Measurements from ENCODE around the gene C17orf100. TPM values are rescaled to one million over a fixed set of nuclear protein-coding genes. Genes with fewer than 3 reads are reported as not detected.
"Not testable (repeated sequence)": the region's sequence is repeated elsewhere in the genome, so short reads cannot be mapped to it uniquely, and the experiment has no call there.

Gene C17orf100
- total RNA-seq, 4 donors from 2014 or later = 0.81 to 3.3 (median 1.6) TPM

DNA sequence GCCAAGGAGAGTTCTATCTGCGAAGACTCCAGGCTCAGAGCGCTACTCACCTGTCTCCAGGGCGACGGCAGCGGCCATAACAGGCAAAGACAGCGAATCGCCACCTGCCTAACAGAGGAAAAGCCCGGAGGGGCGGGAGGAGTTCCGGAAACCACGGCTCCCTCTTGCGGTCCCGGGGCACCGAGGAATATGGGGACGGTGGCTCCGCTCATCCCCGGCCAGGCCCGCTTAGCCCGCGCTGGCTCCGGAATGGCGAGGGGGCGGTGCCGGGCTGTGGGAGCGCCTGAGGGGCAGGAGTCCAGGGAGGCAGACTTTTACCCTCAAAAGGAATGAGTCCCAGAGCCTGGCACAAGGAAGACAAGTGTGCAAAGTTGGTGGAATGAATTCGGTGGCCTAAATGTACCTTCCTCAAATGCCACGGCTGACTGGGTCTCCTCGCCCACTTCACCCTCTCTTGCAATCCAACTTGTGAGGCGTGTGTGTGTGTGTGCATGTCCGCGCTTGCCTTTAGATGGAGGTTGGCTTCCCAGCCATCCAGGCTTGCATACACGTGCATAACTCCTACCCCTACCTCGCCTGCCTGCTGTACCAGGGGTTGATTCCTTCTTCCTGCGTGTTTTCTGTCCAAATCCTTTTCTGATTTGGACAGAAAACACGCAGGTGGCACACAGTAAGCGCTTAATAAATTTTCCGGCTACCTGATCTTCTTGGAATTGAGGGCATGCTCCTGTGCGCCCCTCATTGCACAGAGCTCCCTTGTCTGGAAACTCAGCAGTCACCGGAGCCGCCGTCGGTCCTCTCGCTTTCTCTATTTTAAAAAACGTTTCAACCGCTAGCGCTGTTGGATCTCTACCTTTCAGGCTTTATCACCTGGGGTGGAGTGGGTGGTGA lies 3.5 kb downstream of the C17orf100 start:
- DNase-seq (ENCODE audit: low spot score in 2 of 2) = no peak
- TF ChIP-seq, protein P1, sequence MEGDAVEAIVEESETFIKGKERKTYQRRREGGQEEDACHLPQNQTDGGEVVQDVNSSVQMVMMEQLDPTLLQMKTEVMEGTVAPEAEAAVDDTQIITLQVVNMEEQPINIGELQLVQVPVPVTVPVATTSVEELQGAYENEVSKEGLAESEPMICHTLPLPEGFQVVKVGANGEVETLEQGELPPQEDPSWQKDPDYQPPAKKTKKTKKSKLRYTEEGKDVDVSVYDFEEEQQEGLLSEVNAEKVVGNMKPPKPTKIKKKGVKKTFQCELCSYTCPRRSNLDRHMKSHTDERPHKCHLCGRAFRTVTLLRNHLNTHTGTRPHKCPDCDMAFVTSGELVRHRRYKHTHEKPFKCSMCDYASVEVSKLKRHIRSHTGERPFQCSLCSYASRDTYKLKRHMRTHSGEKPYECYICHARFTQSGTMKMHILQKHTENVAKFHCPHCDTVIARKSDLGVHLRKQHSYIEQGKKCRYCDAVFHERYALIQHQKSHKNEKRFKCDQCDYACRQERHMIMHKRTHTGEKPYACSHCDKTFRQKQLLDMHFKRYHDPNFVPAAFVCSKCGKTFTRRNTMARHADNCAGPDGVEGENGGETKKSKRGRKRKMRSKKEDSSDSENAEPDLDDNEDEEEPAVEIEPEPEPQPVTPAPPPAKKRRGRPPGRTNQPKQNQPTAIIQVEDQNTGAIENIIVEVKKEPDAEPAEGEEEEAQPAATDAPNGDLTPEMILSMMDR (IDR thresholded peaks at IDR 0.05) = no peak
- no peak for TF ChIP-seq POLR2A (IDR thresholded peaks at IDR 0.05)
- 12 to 40% methylated on average over 46 of the region's 46 CpGs for WGBS, 2 donors
- no peak overlapping the region for H3K4me3 ChIP-seq (ENCODE audit: low read depth, poor library complexity, severe bottlenecking)
- intact Hi-C loops (cut with DNase I; ENCODE audit: low total_unique reads) = no loop called here

DNA sequence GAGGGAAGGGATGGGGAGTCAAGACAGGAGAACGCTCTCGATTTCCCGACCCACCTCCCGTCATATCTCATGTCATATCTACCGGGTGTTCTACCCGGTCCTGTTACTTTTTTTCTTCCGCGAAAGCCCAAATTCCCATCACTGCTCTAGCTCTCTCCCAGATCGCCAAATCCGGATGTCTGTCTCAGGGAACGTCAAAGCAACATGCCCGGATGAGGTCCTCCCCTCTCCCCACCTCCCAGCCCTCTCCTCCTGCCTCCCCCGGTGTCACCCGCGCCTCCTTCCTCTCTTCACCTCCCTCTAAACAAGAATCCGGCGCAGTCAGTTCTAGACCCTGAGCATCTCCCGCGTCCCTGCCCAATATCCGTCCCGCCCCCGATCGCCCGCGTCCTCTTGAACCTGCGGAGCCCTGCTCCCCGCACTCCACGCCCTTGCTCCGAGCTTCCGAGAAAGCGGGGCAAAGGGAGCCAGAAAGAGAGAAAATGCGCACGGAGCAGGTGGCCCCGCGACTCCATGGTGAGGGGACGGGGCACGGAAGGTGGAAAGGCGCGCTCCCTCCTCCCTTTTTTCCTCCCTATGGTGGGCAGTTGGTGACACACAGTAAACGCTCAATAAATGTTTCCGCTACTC lies 4.3 kb downstream of the C17orf100 start:
- H3K4me3 ChIP-seq (ENCODE audit: low read depth, poor library complexity, severe bottlenecking); DNase-seq (ENCODE audit: low spot score in 2 of 2); intact Hi-C loops (cut with DNase I; ENCODE audit: low total_unique reads): not testable (repeated sequence)
- 2 to 7% methylated on average over 11 to 23 of the region's 41 CpGs for WGBS, 2 donors

DNA sequence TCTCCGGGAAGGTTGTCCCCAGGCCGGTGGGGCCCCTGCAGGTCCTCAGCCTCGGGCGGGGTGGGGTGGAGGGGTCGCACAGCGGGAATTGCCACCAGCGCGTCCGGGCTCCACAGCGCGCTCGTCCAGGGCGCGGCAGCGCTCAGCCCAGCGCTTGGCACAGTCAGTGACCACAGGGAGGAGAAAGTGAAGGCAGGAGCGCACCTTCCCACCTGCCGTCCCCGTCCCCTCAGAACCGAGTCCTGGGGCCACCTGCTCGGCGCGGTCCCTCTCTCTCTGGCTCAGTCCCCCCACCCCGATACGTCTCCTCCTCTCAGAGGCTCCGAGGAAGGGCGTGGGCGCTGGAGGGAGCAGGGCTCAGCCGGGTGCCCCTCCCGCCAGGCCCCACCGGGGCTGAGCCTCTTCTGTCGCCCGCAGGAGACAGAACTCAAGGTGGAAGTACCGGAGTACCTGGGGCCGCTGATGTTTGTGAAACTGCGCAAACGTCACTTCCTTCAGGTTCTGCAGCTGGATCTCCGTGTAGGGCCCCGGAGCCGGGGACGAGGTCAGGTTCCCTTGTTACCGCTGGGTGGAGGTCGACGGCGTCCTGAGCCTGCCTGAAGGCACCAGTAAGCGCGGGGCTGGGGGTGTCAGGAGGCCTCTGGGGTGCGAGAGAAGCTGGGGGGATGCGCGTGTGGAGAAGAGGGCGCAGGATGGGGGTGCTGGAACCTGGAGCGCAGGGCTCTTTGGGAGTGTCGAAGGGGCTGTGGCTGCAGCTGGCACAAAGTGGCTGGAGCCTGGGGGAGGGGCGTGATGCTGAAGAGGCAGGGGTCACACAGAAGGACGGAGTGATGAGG lies 5.5 kb downstream of the C17orf100 start:
- H3K4me3 ChIP-seq (ENCODE audit: low read depth, poor library complexity, severe bottlenecking); intact Hi-C loops (cut with DNase I; ENCODE audit: low total_unique reads): not testable (repeated sequence)
- peak in 1 of 2 donors; percentile 75 for DNase-seq (ENCODE audit: low spot score in 2 of 2)
- WGBS, 2 donors = 4 to 6% methylated on average over 35 to 39 of the region's 55 CpGs

DNA sequence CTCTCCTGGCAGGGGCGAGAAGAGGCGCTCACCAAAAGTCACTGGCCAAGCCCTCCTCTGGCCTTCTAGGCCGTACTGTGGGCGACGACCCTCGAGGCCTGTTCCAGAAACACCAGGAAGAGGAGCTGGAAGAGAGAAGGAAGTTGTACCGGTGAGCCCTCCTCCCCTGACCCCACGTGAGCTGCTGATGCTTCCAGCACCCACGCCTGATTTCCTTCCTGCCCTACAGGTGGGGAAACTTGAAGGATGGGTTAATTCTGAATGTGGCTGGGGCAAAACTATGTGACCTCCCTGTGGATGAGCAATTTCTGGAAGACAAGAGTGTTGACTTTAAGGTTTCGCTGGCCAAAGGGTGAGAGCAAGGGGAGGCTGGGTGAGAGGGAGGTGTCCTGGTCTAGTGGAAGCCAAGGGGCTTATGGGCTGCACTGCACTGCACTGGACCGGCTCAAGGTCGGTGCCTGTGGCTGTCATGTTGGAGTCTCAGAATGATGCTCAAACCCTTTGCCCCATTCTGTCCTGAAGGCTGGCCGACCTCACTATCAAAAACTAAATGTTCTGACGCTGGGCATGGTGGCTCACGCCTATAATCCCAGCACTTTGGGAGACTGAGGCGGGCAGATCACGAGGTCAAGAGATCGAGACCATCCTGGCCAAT lies 6.2 kb downstream of the C17orf100 start:
- intact Hi-C loops (cut with DNase I; ENCODE audit: low total_unique reads) = no loop called here
- WGBS, 2 donors = 62 to 68% methylated on average over 17 to 18 of the region's 18 CpGs
- H3K4me3 ChIP-seq (ENCODE audit: low read depth, poor library complexity, severe bottlenecking) = no peak overlapping the region
- TF ChIP-seq, protein P1 (IDR thresholded peaks at IDR 0.05) = no peak
- no peak for TF ChIP-seq POLR2A (IDR thresholded peaks at IDR 0.05)
- peak in 1 of 2 donors; percentile 81 for DNase-seq (ENCODE audit: low spot score in 2 of 2)

DNA sequence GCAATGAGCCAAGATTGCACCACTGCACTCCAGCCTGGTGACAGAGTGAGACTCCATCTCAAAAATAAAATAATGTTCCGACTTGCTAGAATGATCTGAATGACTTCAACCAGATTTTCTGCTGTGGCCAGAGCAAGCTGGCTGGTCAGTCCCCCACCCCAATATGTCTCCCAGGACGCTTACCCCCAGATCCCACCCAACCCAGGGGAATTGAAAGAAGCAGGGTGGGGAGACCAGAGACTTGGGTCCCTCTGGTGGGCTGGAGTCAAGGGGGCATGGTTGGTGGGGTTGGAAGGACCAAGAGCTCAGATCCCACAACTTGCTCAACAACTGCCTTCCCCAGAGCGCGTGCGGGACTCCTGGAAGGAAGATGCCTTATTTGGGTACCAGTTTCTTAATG lies 6.8 kb downstream of the C17orf100 start:
- intact Hi-C loops (cut with DNase I; ENCODE audit: low total_unique reads) = not testable (repeated sequence)
- DNase-seq (ENCODE audit: low spot score in 2 of 2) = peak in 1 of 2 donors; percentile 74

DNA sequence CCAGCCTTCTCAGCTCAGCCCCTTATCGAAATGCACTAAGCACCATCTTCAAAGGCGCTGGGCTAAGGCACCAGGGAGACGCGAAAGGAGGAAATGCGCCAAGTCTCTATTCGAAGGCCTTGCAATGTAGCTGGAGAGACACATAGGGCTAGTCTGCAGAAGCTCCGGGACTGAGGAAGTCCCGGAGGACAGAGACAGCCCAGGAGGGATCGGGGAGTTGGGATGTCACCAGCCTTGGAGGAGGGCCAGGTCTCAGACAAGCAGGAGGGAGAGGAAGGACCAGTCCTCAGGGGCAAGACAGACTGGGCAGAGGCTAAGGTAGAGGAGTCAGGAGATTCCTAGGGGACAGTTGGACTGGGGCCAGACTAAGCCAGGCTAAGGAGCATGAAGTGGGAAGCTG lies 8.5 kb downstream of the C17orf100 start:
- H3K4me3 ChIP-seq (ENCODE audit: low read depth, poor library complexity, severe bottlenecking) = no peak overlapping the region
- TF ChIP-seq, protein P1 (IDR thresholded peaks at IDR 0.05) = no peak
- TF ChIP-seq POLR2A (IDR thresholded peaks at IDR 0.05) = no peak
- intact Hi-C loops (cut with DNase I; ENCODE audit: low total_unique reads) = loop anchor here (5.0 kb wide), 1 partner anchor 347 kb away; no protein-coding TSS in a partner anchor
- DNase-seq (ENCODE audit: low spot score in 2 of 2) = peak in 1 of 2 donors; percentile 79
- WGBS, 2 donors = 71 to 76% methylated on average over 9 of the region's 9 CpGs

More for the DNA sequence above, 6.8 kb downstream of the C17orf100 start:
- 92 to 94% methylated on average over 5 of the region's 5 CpGs for WGBS, 2 donors
- not testable (repeated sequence) for H3K4me3 ChIP-seq (ENCODE audit: low read depth, poor library complexity, severe bottlenecking)

All from lower leg skin (tissue), 4 donors.